DMS79 (cell line): Measurements from ENCODE around the gene ANKRD13A.
"Not testable (repeated sequence)": the region's sequence is repeated elsewhere in the genome, so short reads cannot be mapped to it uniquely, and the experiment has no call there.

Experiments
- DNase-seq: peaks from one replicate; lab custom pipeline; 2025; lab: John Stamatoyannopoulos, UW

The ANKRD13A gene

GRCh38 chr12:110048242-110049027 is 49.2 kb downstream of the ANKRD13A start, which contains the start of gene C12orf76:
TSS of gene C12orf76 (minus strand) at chr12:110048522. CDS start at chr12:110048495, 27 bp downstream.
- DNase-seq: peak; percentile 94

GRCh38 chr12:110049034-110049433 is 49.8 kb downstream of the ANKRD13A start:
- not testable (repeated sequence) for DNase-seq

- DNase-seq: not testable (repeated sequence)
Observed at GRCh38 chr12:110049666-110050065, 50.4 kb downstream of the ANKRD13A start.

GRCh38 chr12:110050927-110051326 is 51.7 kb downstream of the ANKRD13A start:
- no peak for DNase-seq

GRCh38 chr12:110055375-110056352 is 56.4 kb downstream of the ANKRD13A start:
- not testable (repeated sequence) for DNase-seq

- DNase-seq: not testable (repeated sequence)
Observed at GRCh38 chr12:110056643-110057042, 57.4 kb downstream of the ANKRD13A start.

GRCh38 chr12:110058875-110059615 is 59.8 kb downstream of the ANKRD13A start:
- DNase-seq: no peak

- DNase-seq: no peak
Observed at GRCh38 chr12:110059651-110060000, 60.4 kb downstream of the ANKRD13A start.

- DNase-seq: no peak
Observed at GRCh38 chr12:110062241-110062640, 63.0 kb downstream of the ANKRD13A start.

GRCh38 chr12:110065540-110065939 is 66.3 kb downstream of the ANKRD13A start:
- DNase-seq: no peak

- no peak for DNase-seq
Observed at GRCh38 chr12:110067531-110067930, 68.3 kb downstream of the ANKRD13A start.

GRCh38 chr12:110068115-110068514 is 68.9 kb downstream of the ANKRD13A start:
- not testable (repeated sequence) for DNase-seq

GRCh38 chr12:110068654-110069053 is 69.4 kb downstream of the ANKRD13A start:
- no peak for DNase-seq

- DNase-seq: no peak
Observed at GRCh38 chr12:110071504-110071903, 72.3 kb downstream of the ANKRD13A start.

- DNase-seq: no peak
Observed at GRCh38 chr12:110071967-110072366, 72.7 kb downstream of the ANKRD13A start.

GRCh38 chr12:110072636-110073035 is 73.4 kb downstream of the ANKRD13A start:
- not testable (repeated sequence) for DNase-seq

- DNase-seq: no peak
Observed at GRCh38 chr12:110073049-110073831, 74.0 kb downstream of the ANKRD13A start.

- no peak for DNase-seq
Observed at GRCh38 chr12:110074089-110074488, 74.9 kb downstream of the ANKRD13A start.

- DNase-seq: no peak
Observed at GRCh38 chr12:110075880-110076279, 76.7 kb downstream of the ANKRD13A start.

GRCh38 chr12:110077800-110078199 is 78.6 kb downstream of the ANKRD13A start:
- no peak for DNase-seq
